NCI-H146 treated with DMSO at 0.1 percent for 48 hours (cell line): ENCODE measurements around the gene GREM1.

Experiments
- DNase-seq: peaks from one replicate; lab custom pipeline; 2025; ENCODE audit not compliant: unreplicated experiment; lab: John Stamatoyannopoulos, UW

Gene GREM1

DNA sequence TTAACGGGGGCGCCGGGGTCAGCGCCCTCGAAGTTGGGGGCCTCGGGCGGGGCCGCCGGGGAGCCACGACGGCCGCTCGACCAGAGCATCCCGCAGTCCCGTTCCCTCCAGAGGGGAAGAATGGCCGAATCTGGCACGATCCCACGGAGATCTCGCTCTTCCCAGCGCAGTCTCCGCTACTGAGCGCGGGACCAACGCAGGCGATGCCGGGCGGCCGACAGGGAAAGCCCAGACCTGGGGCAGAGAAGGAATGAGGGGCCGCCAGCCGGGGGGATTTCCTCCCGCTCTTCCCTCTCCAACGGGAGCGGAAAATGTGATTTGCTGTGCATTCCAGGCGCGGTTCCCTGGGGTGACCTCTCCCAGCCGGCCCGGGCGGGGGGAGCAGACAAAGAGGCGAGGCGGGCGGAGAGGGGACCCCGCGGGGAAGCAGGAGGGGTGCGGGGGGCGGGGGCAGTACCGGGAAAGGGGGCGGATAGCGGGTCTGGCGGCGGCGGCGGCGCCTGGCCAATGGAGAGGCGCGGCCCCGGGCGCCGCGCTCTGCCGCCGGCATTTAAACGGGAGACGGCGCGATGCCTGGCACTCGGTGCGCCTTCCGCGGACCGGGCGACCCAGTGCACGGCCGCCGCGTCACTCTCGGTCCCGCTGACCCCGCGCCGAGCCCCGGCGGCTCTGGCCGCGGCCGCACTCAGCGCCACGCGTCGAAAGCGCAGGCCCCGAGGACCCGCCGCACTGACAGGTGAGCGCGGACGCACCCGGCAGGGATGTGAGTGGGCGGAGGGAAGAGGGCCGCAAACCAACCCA lies at the start of gene GREM1:
Gene GREM1, plus strand, starts transcription at position 579 of the 801 bp plus-strand sequence. CDS start 12,687 bp downstream, outside the sequence.
- no peak for DNase-seq

DNA sequence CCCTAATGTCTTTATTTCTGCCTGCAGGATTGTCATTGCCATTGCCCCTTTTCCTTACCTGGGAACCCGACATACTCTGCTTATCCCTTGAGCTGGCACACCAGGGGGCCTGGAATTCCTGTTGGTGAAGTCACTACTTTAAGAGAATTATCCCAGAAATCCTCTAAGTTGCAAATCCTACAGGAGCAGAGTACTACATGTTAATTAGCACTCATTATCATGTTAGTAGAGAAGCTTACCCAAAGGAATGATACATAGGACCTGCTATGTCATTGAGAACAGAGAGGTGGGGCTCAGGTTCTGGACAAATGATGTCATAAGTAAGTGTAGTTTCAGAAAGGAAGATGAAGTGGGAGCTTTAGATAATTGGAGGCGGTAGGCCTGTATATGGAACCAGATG lies 48.9 kb upstream of the GREM1 start:
- DNase-seq, result no peak

DNA sequence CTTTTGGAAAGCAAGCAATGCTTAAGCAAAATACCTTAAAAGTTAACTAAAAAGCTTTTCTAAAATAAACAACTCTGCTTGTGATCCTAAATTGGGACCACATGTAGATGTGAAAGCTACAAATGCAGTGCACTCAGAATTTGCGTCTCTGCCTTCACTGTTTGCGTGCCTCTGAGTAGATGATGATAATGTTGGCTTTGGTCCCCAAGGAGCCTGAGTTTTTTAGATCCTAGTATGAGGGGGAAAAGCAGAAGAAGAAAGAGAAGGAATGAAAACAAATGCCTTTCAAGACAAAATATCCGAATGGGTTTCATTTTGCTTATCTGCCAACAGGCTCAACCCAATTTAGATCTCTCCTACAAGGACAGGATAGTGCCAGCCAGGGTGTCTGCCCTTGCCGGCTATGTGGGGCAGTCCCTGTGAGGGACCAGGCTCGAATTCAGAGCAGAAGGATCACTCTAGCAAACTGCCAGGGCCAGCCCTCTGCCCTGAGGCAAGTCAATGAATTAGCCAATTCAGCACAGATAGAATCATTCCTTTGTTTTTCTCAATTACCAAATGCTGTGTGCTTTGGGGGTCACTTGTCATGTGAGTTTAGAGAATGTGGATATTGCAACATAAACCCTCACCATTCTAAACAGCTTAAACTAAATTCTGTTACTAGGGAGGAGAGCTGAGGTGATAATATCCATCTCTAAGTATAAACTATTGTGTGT lies 47.8 kb upstream of the GREM1 start:
- DNase-seq, result no peak

DNA sequence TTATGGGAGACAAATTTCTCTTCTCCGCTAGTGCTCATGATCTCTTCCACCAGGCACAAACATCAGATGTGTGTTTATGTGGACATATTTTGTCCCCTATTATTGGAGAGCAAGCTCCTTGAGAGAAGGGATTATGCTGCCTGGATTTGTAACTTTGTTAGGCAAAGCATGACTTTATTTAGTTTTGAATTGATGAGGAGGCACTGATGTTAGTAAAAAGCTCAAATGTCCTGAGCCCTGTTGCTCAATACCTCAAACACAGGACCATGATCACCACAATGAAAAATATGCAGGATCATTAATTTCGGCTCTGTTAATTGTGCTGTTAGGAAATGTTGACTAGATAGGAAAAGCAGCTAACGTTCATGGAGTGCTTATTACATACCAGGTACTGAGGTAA lies 47.2 kb upstream of the GREM1 start:
- DNase-seq, result no peak

DNA sequence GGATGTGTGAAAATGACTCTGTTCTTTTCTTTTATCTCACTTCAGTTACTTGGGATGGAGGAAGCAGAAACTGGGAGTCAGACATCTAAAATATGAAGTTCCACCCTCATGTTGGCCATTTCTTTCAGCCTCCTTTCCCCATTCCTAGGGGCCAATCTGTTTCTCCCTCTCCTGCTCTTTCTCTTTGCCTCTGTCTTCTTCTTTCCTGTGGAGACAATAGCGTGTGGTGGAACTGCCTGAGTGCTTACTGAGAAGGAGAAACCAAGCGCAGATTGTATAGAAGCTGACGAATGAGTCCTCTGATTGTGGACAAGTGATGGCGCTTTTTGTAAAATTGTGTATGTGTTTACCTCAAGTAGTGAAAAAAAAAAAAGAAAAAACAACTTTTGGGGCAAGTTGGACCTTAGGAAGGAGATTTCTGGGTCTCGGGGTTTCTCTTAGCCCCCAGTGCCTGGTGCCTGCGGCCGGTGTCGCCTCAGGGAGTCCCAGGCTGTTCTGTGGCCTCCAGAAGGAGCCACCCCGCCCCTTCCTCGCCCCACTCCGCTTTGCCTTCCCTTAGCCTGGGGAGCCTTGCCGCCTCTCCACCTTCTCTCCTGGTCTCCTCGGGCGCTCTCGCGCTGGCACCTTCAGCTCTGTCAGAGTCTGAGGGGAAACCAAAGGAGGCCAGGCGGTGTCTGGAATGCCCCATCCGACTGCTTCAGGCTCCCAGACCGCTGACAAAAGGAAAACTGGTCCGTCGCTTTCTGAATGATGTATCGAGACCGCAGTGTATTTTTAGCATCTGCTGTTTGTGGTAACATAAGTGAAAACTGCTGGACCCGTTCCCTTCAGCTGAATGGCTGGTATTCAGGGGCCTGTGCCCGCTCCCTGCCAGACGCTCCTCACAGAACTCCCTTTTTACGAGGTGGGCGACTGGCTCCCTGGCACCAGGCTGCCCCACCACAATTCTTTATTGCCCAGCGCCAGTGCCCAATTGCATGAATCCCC lies 46.2 kb upstream of the GREM1 start:
- DNase-seq, result no peak

DNA sequence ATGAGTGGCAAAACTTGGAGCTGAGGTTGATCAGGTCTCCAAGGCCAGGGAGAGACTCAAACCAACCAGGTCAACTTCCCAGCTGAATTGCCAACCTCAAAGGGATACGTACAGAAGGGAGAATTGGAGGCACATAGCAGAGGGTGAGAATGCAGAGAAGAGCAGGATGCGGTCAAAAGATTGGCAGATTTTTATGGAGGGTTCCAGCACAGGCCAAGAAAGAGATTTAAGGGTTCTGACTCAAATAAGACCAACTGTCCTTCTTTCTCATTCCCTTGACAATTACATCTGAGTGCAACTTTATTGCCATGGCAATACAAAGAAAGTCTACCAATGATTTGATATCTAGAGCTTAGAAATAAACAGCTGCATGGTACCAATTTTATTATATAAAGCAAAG lies 43.1 kb upstream of the GREM1 start:
- DNase-seq, result no peak

DNA sequence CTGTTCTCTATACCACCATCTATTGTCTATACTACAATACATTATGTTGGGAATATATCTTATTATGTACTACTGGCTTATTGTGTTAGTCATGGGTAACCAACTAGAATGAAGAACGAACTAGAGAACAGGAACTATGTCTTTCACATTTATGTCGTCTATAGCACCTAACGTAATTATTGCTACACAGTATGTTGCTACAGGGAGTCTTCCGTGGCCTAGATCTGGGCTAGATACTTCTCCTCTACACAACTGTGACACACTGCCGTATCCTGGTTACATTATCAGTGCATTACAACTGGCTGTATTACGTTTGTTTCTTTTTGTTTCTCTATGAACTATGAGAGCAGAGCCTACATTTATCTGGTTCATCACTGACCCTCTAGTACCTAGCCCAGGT lies 42.3 kb upstream of the GREM1 start:
- no peak for DNase-seq

DNA sequence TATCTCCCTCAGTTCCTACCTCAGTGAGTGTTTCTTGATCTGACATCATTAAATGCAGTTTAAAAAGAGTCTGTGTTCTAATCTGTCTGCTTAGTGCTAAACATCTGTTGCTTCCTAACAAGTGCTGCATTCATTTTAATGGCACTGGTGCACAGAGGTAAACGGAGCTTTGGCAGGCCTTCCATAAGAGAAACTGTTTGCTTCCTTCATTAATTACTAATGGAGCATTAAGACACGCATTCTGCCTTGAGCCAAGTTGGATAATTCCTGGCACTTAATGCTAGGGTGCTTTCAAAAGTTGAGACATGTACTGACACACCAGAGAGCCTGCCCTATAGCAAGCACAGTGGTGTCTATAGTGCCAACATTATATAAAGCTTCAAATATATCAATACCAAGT lies 41.6 kb upstream of the GREM1 start:
- no peak for DNase-seq

DNA sequence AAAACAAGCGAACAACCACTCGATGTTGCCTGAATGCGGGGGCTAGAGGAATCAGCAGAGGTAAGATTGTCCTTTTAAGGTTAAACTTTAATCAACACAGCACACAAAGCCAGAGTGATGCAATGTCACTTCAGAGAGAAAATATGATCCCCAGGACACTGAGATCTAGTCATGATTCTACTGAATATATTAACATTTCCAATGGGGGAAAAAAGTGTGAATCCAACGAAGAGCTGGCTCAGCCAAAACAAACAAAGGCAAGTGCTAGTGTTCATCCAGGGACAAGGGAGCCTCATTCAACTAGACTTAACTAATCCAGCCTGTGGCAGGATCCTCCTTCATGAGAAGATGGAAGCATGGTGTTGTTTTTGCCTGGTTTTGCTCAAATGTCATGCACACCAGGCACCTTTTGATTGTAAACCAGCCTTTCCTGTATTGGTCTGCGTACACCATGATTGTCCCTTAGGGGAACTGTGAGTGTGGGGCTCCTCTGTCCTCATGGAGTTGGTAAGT lies 40.5 kb upstream of the GREM1 start:
- no peak for DNase-seq

DNA sequence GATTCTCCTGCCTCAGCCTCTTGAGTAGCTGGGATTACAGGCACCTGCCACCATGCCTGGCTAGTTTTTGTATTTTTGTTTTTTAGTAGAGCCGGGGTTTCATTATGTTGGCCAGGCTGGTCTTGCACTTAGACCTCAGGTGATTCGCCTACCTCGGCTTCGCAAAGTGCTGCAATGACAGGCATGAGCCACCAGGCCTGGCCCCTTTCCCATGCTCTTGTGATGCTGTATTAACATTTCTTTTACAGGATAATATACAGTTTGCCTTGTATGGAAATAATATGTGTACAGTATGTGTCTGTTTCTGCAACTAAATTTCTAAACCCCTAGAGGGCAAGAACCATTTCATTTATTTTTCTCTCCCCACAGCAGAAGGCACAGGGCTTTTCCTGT lies 38.5 kb upstream of the GREM1 start:
- no peak for DNase-seq

DNA sequence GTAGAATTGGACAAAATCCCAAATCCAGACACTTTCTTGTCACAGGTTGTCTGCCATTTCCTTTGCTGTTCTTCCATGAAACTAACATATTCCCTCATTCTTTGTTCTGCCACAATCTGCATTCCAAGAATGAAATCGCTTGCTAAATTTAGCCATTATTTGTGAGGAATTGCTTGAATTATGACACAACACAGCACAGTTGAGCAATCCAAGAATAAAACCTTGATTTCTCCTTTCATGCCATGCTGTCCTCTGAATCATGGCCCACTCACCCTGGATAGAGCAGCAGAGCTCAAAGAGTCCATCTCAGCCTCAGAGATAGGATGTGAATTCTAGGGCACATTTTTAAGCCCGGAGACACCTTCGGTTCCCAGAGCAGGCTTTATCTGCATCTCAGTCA lies 35.2 kb upstream of the GREM1 start:
- DNase-seq, result no peak

DNA sequence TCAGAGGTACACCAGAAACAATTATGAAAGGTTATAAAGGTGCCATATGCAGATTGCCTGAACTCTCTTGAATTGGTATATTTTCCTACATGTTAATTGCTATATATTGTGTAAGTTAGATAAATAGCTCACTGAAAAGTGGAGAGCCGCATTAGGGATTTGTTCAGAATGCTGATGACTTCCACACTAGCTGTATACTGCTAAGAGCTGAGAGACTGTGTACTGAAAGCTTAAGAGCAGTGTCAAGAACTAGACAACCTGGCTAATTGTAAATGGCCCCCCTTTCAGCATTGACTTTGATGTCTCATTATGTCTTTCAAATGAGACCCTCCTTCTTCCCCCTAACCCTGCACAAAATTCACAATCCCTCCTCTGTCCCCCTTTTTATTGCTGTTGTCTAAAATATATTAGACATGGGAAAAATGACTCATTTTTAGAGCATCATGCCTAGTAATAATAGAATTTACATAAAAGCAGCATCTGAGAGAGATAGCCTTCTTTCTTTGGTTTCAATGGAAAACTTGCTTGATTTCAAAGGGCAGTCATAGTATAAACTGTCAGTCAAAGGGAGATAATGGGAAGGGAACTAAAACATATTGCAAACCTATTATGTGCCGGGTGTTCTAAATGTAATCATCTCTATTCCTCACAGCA lies 34.7 kb upstream of the GREM1 start:
- no peak for DNase-seq

DNA sequence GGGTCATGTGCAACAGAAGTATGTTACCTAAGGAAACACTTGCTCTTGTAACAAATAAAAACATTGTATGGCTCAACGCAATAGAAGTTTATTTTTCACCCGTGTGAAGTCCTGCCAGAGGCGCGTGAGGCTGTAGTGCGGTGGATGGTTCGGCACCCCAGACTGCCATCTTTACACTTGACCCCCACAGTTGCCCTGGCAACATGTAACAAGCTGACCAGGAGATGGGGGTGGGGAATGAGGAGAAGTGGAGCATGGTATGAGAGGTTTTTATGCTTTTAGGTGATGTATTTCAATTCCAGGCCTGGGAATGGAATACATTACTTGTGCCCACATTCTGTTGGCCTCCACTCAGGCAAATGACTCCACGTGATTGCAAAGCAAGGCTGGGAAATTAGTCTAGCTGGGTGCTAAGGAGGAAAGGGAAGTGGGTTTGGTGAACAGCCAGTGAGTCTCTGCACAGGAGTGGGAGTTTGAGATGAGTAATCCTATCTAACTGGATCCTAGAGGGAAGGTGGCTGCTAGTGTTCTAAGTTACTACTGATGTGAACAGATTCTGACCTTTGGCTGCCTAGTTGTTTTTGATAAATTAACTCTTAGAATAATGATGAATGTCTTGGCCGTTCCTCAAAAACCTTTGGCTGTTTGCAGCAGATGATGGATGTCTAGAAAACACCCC lies 33.8 kb upstream of the GREM1 start:
- DNase-seq, result no peak

DNA sequence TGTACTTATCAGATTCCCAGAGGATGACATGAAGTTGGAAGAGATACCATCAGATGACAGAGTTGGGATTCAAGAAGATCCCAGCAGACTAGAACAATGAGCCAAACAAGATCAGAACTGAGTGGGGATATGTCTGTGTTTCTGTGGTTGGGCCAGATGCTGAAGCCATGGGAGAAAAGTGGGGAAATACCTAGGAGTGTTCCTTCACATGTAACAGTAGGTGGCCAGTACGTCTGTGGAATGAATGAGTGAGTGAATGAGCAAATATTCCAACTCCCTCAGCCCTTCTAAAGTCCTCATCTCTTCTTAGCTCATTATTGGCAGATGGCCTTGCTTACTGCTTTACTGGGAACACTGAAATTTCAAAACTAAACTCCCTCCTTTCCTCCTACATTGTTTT lies 32.2 kb upstream of the GREM1 start:
- no peak for DNase-seq

DNA sequence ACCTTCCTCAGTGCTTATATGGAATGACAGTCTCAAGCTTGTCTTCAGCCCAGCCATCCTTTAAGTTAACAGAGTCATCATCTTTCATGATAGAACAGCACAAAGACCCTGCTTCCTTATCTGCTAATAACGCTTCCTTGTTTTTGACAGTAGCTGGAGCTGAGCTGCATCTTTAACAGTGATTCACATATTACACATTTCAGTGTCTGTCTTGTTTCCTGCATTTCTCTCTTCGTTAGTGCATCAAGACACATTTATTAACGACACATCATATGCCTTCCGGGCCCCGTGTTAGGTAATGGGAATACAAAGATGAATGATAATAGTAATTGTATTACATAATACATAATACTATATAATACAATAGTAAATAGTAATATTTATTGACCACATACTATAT lies 30.2 kb upstream of the GREM1 start:
- no peak for DNase-seq

DNA sequence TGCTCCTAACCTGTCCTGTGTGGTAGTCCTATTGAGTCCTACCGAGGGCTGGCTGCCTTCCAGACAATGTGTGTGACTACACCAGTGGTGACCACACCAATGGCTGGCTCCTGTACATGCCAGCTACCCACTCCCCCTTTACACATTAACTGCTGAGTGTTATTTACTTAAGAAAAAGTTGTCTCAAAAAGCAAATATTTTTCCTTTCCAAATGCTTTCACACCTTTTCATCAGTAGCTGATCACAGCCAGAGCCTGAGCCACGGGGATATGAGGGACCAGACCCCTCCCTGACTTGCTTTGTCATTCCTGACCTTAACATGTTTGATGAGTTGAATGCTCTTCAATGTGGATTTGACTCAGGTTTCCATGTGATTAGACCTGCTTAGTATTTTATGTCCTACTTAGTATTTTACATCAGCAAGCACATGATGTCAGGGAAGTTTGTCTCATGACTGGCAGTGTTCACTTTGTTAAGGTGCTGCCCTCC lies 29.6 kb upstream of the GREM1 start:
- DNase-seq, result no peak

DNA sequence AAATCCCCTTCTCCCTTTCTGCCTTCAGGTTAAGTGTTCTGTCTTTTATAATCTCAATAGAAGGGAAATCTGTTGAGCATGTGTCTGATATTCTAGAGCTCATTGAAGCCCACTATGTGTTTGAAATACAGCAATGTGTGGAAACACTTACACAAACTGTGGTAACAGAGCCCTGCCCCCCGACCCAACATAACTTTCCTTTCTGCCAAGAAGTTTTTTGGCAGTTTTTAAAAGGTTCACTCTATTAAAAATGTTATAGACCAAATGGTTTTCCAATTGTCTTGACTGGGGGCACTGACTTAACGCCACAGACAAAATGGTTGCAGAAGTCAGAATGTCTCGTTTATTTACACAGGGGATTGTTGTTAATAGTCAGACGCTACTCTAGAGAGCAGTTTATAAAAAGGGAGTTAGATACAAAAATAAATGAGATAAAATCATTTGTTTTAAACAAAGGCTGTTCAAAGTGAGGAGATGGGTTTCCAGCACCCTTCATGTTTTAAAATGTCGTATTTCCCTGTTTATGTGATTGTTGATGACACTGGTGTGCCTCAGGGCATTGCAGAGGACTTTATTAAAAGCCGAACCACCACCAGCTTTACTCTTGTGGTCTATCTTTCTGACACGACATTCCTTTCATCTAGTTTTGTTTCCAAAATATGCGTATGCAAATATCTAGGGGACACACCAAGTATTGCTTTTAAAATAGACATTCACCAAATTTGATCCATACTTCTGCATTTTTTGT lies 26.7 kb upstream of the GREM1 start:
- no peak for DNase-seq

DNA sequence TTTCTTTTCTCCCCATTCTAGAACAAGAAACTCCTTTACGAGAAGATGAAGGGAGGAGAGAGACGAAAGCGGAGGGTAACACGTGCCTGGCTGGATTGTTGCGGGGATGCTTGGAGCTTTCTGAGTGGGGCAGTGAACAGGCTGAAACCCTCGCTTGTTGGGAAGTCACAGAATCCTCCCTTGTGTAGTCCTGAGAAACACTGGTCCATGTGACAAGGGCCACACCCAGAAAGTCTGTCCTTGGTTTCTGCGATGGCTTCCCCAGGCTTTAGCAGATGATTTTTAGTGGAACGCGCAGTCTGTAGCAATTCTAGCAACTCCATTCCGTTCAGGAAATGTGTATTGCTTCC lies 26.1 kb upstream of the GREM1 start:
- no peak for DNase-seq

DNA sequence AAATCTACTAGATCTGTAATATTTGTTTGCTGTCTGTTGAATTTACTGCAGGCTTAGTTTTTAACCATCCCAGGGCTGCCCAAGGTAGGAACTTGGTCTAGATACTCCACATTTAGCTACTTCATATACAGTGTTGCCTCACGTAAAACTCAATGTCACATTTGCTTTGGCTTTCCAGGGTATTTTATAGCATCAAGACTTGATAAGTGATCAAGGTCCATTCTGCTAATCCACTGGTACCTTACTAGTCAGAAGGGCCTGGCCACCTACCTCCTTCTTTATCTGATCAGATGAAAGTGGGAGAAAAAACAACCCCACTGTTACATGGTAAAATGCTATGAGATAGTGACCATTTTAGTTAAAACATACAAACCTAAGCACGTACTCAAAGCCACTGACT lies 25.5 kb upstream of the GREM1 start:
- no peak for DNase-seq
